Progenitor cell of endocrine pancreas (in vitro differentiated cells): Measurements from ENCODE around the gene BCLAF1. TPM values are rescaled to one million over a fixed set of nuclear protein-coding genes. Genes with fewer than 3 reads are reported as not detected.

Experiments
- DNase-seq: peaks from one replicate; pipeline ENCODE4 v3.0.0; 2021; ENCODE audit warnings: low spot score; ENCODE audit not compliant: unreplicated experiment
- H3K27ac Mint-ChIP-seq: 2 replicates; pipeline ENCODE4 v1.8.0; 2021; ENCODE audit warnings: mild to moderate bottlenecking, moderate library complexity, mixed read lengths
- H3K27me3 Mint-ChIP-seq: 2 replicates; pipeline ENCODE4 v1.8.0; 2021; ENCODE audit warnings: mixed read lengths
- H3K36me3 Mint-ChIP-seq: 2 replicates; pipeline ENCODE4 v1.8.0; 2022; ENCODE audit warnings: mixed read lengths; ENCODE audit not compliant: insufficient read depth
- H3K4me1 Mint-ChIP-seq: 2 replicates; pipeline ENCODE4 v1.8.0; 2021; ENCODE audit warnings: low read depth, mixed read lengths
- H3K4me3 Mint-ChIP-seq: 2 replicates; pipeline ENCODE4 v1.8.0; 2021; ENCODE audit warnings: low read depth, mild to moderate bottlenecking, moderate library complexity, mixed read lengths
- H3K9me3 Mint-ChIP-seq: 2 replicates; pipeline ENCODE4 v1.8.0; 2021; ENCODE audit warnings: low read depth, mixed read lengths
- CTCF ChIP-seq: fragments of 200-600 bp; sonication (generic); IDR thresholded peaks from one replicate; pipeline ENCODE4 v1.5.0; 2021; ENCODE audit warnings: antibody characterized with exemption, mild to moderate bottlenecking; ENCODE audit not compliant: unreplicated experiment
- total RNA-seq: library from RNA; stranded (reverse); gene quantifications from 2 replicates; pipeline ENCODE4 v1.2.1, GENCODE V29; 2021

BCLAF1 gene
- total RNA-seq, 1 donor from 2014 or later: 256 TPM

- no peak for DNase-seq
- no peaks in the 10 kb centered on the region for H3K36me3 Mint-ChIP-seq
- H3K9me3 Mint-ChIP-seq: peaks cover 3% of the 10 kb centered on the region
- peaks cover 3% of the 10 kb centered on the region for H3K4me1 Mint-ChIP-seq
- H3K27me3 Mint-ChIP-seq: no peaks in the 10 kb centered on the region
- no peak for TF ChIP-seq CTCF
- no peak overlapping the region for H3K27ac Mint-ChIP-seq
- no peak overlapping the region for H3K4me3 Mint-ChIP-seq
Observed at GRCh38 chr6:136303516-136303915, 13.9 kb upstream of the BCLAF1 start.

GRCh38 chr6:136294621-136295020, 5.0 kb upstream of the BCLAF1 start:
- Mint-ChIP-seq H3K4me1 (peaks cover 10% of the 10 kb centered on the region), H3K4me3 (no peak overlapping the region), H3K27me3 (no peaks in the 10 kb centered on the region), H3K27ac (no peak overlapping the region), H3K36me3 (no peaks in the 10 kb centered on the region), H3K9me3 (no peaks in the 10 kb centered on the region)
- no peak for TF ChIP-seq CTCF
- DNase-seq: no peak

- H3K27me3 Mint-ChIP-seq: no peaks in the 10 kb centered on the region
- H3K9me3 Mint-ChIP-seq: no peaks in the 10 kb centered on the region
- peak overlapping the region; percentile 100 for H3K27ac Mint-ChIP-seq
- no peak for TF ChIP-seq CTCF
- peaks cover 25% of the 10 kb centered on the region for H3K4me1 Mint-ChIP-seq
- H3K4me3 Mint-ChIP-seq: peak overlapping the region; percentile 91
- DNase-seq: no peak
- H3K36me3 Mint-ChIP-seq: no peaks in the 10 kb centered on the region
Observed at GRCh38 chr6:136290410-136291010, 864 bp upstream of the BCLAF1 start.

- Mint-ChIP-seq H3K4me3 (peak overlapping the region; percentile 91), H3K27me3 (no peaks in the 10 kb centered on the region), H3K27ac (peak overlapping the region; percentile 100), H3K9me3 (no peaks in the 10 kb centered on the region), H3K36me3 (peaks cover 6% of the 10 kb centered on the region), H3K4me1 (peaks cover 37% of the 10 kb centered on the region)
- peak; percentile 86 for DNase-seq
- no peak for TF ChIP-seq CTCF
Observed at GRCh38 chr6:136289327-136289578, 393 bp downstream of the BCLAF1 start.

GRCh38 chr6:136288566-136289326, 900 bp downstream of the BCLAF1 start:
- peak; percentile 48 for TF ChIP-seq CTCF
- Mint-ChIP-seq H3K9me3 (no peaks in the 10 kb centered on the region), H3K27ac (peak overlapping the region; percentile 100), H3K36me3 (peaks cover 6% of the 10 kb centered on the region), H3K4me3 (peak overlapping the region; percentile 91), H3K4me1 (peaks cover 39% of the 10 kb centered on the region), H3K27me3 (no peaks in the 10 kb centered on the region)
- peak; percentile 24 for DNase-seq
